ENCODE results near the gene TBC1D2B.

- TF ChIP-seq, protein P1, sequence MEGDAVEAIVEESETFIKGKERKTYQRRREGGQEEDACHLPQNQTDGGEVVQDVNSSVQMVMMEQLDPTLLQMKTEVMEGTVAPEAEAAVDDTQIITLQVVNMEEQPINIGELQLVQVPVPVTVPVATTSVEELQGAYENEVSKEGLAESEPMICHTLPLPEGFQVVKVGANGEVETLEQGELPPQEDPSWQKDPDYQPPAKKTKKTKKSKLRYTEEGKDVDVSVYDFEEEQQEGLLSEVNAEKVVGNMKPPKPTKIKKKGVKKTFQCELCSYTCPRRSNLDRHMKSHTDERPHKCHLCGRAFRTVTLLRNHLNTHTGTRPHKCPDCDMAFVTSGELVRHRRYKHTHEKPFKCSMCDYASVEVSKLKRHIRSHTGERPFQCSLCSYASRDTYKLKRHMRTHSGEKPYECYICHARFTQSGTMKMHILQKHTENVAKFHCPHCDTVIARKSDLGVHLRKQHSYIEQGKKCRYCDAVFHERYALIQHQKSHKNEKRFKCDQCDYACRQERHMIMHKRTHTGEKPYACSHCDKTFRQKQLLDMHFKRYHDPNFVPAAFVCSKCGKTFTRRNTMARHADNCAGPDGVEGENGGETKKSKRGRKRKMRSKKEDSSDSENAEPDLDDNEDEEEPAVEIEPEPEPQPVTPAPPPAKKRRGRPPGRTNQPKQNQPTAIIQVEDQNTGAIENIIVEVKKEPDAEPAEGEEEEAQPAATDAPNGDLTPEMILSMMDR (IDR thresholded peaks at IDR 0.05; ENCODE audit: poor library complexity) = no peak
- TF ChIP-seq EZH2 (IDR thresholded peaks at IDR 0.05; ENCODE audit: borderline replicate concordance) = no peak
- no peak for TF ChIP-seq EZH2phosphoT487 (IDR thresholded peaks at IDR 0.05; ENCODE audit: low read depth, severe bottlenecking, unreplicated experiment)
These were observed 36.8 kb downstream of the TBC1D2B start for GRCh38 chr15:78040653-78041244.
